Ovary (tissue), 3 donors: ENCODE data around the gene TMEM219.

Experiments used
- CTCF ChIP-seq, 3 donors: fragments of 450-650 bp in 2 of 3; fragments of 200-600 bp in 1 of 3; IDR thresholded peaks; one replicate each; pipeline versions ENCODE4 v1.5.1 to v1.8.0; 2016 to 2022; ENCODE audit warnings: antibody characterized with exemption in 3 of 3, mild to moderate bottlenecking in 1 of 3
- EP300 ChIP-seq: sonication (generic); formaldehyde crosslinking; IDR thresholded peaks from one replicate; pipeline ENCODE4 v1.6.1; 2017; ENCODE audit warnings: antibody characterized with exemption
- POLR2A ChIP-seq: fragments of 450-650 bp; IDR thresholded peaks from one replicate; pipeline ENCODE4 v1.6.1; 2017; ENCODE audit warnings: antibody characterized with exemption, mild to moderate bottlenecking, moderate library complexity
- donor health status: DM: no; HTN: no; CAD: no.

DNA sequence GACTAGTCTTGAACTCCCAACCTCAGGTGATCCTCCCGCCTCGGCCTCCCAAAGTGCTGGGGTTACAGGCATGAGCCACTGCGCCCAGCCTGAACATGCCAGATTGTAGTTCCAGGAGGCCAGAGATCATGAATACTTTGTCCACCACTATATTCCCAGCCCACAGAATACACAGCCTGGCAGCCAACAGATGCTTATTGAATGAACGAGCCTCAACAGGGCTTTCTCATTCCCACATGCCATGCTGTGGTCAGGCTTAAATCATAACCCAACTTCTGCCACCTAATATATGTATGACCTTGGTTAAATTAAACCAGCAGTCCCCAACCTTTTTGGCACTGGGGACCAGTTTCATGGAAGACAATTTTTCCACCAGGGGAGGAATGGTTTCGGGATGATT lies 3.1 kb upstream of the TMEM219 start:
- TF ChIP-seq EP300 (no peak), CTCF (IDR thresholded peaks at IDR 0.05) (no peak), POLR2A (no peak)
